Chondrocyte (in vitro differentiated cells): ENCODE data around the gene REN. TPM values are rescaled to one million over a fixed set of nuclear protein-coding genes. Genes with fewer than 3 reads are reported as not detected.

Experiments used
- DNase-seq: peaks from one replicate; pipeline ENCODE4 v3.0.0; 2021; ENCODE audit warnings: mixed read lengths, low spot score
- H3K27ac Mint-ChIP-seq: one replicate; pipeline ENCODE4 v1.8.0; 2021; ENCODE audit warnings: mild to moderate bottlenecking, moderate library complexity, mixed read lengths; ENCODE audit not compliant: unreplicated experiment
- H3K27me3 Mint-ChIP-seq: 2 replicates; pipeline ENCODE4 v1.8.0; 2021; ENCODE audit warnings: low read depth, mixed read lengths
- H3K36me3 Mint-ChIP-seq: 2 replicates; pipeline ENCODE4 v1.8.0; 2021; ENCODE audit warnings: low read depth, mixed read lengths
- H3K4me1 Mint-ChIP-seq: 2 replicates; pipeline ENCODE4 v1.8.0; 2021; ENCODE audit warnings: low read depth, mild to moderate bottlenecking, mixed read lengths
- H3K4me3 Mint-ChIP-seq: one replicate; pipeline ENCODE4 v1.8.0; 2021; ENCODE audit warnings: mild to moderate bottlenecking, moderate library complexity, mixed read lengths; ENCODE audit not compliant: unreplicated experiment
- H3K9me3 Mint-ChIP-seq: 2 replicates; pipeline ENCODE4 v1.8.0; 2021; ENCODE audit warnings: low read depth, mixed read lengths
- CTCF ChIP-seq: fragments of 200-600 bp; sonication (generic); IDR thresholded peaks from 2 replicates; pipeline ENCODE4 v1.5.0; 2021; ENCODE audit warnings: antibody characterized with exemption, mild to moderate bottlenecking, moderate library complexity
- total RNA-seq: library from RNA; stranded (reverse); gene quantifications from 3 replicates; pipeline ENCODE4 v1.2.1, GENCODE V29; 2021

REN gene
- total RNA-seq, 1 donor from 2014 or later, result not detected

- Mint-ChIP-seq H3K4me3 (no peak overlapping the region), H3K27me3 (peaks cover 14% of the 10 kb centered on the region), H3K36me3 (no peaks in the 10 kb centered on the region), H3K27ac (no peak overlapping the region), H3K9me3 (no peaks in the 10 kb centered on the region), H3K4me1 (peaks cover 25% of the 10 kb centered on the region)
- TF ChIP-seq CTCF, result no peak
- no peak for DNase-seq
Measured at GRCh38 chr1:204194771-204195170, 28.6 kb upstream of the REN start.

DNA sequence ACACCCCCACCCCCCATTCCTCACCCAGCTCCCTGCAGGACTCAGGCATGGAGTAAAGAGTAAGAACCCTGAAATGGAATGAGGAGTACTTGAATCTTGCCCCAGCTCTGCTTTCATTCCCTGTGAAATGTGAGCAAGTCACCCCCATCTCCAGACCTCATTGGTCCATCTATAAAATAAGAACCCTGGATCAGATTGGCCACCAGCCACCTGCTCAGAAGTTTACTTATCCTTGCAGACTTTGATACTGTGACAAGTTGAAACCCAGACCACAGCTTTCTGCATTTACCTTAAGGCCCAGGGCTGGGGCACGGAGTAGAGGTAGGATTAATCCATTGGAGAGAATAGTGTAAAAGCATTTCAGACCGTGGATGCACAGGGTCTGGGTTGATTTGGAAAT, 27.9 kb upstream of the REN start:
- no peak for TF ChIP-seq CTCF
- no peak overlapping the region for H3K4me3 Mint-ChIP-seq
- H3K4me1 Mint-ChIP-seq, result peaks cover 25% of the 10 kb centered on the region
- H3K36me3 Mint-ChIP-seq, result no peaks in the 10 kb centered on the region
- DNase-seq, result no peak
- no peak overlapping the region for H3K27ac Mint-ChIP-seq
- peaks cover 19% of the 10 kb centered on the region for H3K27me3 Mint-ChIP-seq
- no peaks in the 10 kb centered on the region for H3K9me3 Mint-ChIP-seq

GRCh38 chr1:204192589-204193352, 26.6 kb upstream of the REN start:
- peaks cover 18% of the 10 kb centered on the region for H3K4me1 Mint-ChIP-seq
- no peaks in the 10 kb centered on the region for H3K9me3 Mint-ChIP-seq
- H3K4me3 Mint-ChIP-seq, result no peak overlapping the region
- H3K36me3 Mint-ChIP-seq, result no peaks in the 10 kb centered on the region
- H3K27me3 Mint-ChIP-seq, result peaks cover 31% of the 10 kb centered on the region
- no peak for TF ChIP-seq CTCF
- H3K27ac Mint-ChIP-seq, result no peak overlapping the region
- DNase-seq, result no peak

GRCh38 chr1:204192046-204192445, 25.9 kb upstream of the REN start:
- peaks cover 38% of the 10 kb centered on the region for H3K27me3 Mint-ChIP-seq
- no peak overlapping the region for H3K4me3 Mint-ChIP-seq
- TF ChIP-seq CTCF, result no peak
- peaks cover 18% of the 10 kb centered on the region for H3K4me1 Mint-ChIP-seq
- no peaks in the 10 kb centered on the region for H3K9me3 Mint-ChIP-seq
- H3K36me3 Mint-ChIP-seq, result no peaks in the 10 kb centered on the region
- DNase-seq, result no peak
- H3K27ac Mint-ChIP-seq, result no peak overlapping the region

DNA sequence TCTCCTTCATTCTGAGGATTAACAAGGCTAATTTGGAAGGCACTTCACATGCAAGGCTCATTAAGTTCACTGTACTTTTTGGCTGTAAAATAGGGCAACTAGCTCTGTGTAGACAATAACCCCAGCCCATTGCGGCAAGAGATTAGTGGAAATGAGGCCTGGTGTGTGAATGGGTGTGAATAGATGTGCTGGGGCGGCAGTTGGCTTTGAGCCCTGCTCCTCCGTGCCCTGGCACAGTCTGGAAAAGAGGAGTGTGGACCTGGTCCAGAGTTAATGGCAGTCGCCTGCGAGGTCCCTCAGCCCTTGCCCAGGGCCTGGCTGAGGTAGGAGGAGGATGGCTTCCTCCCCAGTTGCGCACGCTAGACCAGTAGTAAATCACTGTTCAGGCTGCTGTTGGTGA, 25.3 kb upstream of the REN start:
- Mint-ChIP-seq H3K4me1 (peaks cover 16% of the 10 kb centered on the region), H3K9me3 (no peaks in the 10 kb centered on the region), H3K36me3 (no peaks in the 10 kb centered on the region), H3K27ac (no peak overlapping the region), H3K4me3 (no peak overlapping the region), H3K27me3 (peaks cover 43% of the 10 kb centered on the region)
- no peak for TF ChIP-seq CTCF
- no peak for DNase-seq
